Colonic mucosa (tissue), 4 donors: ENCODE measurements around the gene PTPN4. TPM values are rescaled to one million over a fixed set of nuclear protein-coding genes. Genes with fewer than 3 reads are reported as not detected.

Experiments used
- DNase-seq: peaks from one replicate; pipeline ENCODE4 v3.0.0-alpha.2; 2020
- H3K27ac ChIP-seq: fragments of 200-600 bp; one replicate; pipeline ENCODE4 v1.8.0; 2021
- H3K27me3 ChIP-seq: fragments of 200-600 bp; one replicate; pipeline ENCODE4 v1.8.0; 2021
- H3K36me3 ChIP-seq: fragments of 200-600 bp; one replicate; pipeline ENCODE4 v1.8.0; 2021
- H3K4me1 ChIP-seq: fragments of 200-600 bp; one replicate; pipeline ENCODE4 v1.8.0; 2021; ENCODE audit warnings: mild to moderate bottlenecking
- H3K4me3 ChIP-seq: fragments of 200-600 bp; one replicate; pipeline ENCODE4 v1.8.0; 2021
- H3K9ac ChIP-seq, 2 donors: one replicate each; pipeline ENCODE4 v1.7.0; 2013; ENCODE audit warnings: control low read depth in 2 of 2, low read depth in 2 of 2, low read length in 2 of 2
- H3K9me3 ChIP-seq: fragments of 200-600 bp; one replicate; pipeline ENCODE4 v1.8.0; 2021
- intact Hi-C: fragments of 100-400 bp; cut with DNase I; formaldehyde crosslinking; loops from one replicate; pipeline ENCODE4 v1.14.1; 2022
- total RNA-seq, 2 donors: library from RNA; stranded (reverse); fragmentation: NEBNext Ultra II Directional in 1 of 2; extraction: Animal tissue kit (Norgen Biotek cat#: 25700) in 1 of 2; gene quantifications; one replicate each; pipeline ENCODE4 v1.2.1, GENCODE V29; 2021
- TF ChIP-seq, protein P1 (sequence below): fragments of 200-600 bp; IDR thresholded peaks from one replicate; pipeline ENCODE4 v1.8.0; 2022; ENCODE audit warnings: antibody characterized with exemption, mild to moderate bottlenecking
- donor health status: healthy.
- donor health status: DM: no; HTN: no; CAD: no.
- donor health status: DM: no; HTN: no; CAD: no.

The PTPN4 gene, protein sequence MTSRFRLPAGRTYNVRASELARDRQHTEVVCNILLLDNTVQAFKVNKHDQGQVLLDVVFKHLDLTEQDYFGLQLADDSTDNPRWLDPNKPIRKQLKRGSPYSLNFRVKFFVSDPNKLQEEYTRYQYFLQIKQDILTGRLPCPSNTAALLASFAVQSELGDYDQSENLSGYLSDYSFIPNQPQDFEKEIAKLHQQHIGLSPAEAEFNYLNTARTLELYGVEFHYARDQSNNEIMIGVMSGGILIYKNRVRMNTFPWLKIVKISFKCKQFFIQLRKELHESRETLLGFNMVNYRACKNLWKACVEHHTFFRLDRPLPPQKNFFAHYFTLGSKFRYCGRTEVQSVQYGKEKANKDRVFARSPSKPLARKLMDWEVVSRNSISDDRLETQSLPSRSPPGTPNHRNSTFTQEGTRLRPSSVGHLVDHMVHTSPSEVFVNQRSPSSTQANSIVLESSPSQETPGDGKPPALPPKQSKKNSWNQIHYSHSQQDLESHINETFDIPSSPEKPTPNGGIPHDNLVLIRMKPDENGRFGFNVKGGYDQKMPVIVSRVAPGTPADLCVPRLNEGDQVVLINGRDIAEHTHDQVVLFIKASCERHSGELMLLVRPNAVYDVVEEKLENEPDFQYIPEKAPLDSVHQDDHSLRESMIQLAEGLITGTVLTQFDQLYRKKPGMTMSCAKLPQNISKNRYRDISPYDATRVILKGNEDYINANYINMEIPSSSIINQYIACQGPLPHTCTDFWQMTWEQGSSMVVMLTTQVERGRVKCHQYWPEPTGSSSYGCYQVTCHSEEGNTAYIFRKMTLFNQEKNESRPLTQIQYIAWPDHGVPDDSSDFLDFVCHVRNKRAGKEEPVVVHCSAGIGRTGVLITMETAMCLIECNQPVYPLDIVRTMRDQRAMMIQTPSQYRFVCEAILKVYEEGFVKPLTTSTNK
- 10 to 100 TPM; 20.4 to 28.2 TPM for total RNA-seq

DNA sequence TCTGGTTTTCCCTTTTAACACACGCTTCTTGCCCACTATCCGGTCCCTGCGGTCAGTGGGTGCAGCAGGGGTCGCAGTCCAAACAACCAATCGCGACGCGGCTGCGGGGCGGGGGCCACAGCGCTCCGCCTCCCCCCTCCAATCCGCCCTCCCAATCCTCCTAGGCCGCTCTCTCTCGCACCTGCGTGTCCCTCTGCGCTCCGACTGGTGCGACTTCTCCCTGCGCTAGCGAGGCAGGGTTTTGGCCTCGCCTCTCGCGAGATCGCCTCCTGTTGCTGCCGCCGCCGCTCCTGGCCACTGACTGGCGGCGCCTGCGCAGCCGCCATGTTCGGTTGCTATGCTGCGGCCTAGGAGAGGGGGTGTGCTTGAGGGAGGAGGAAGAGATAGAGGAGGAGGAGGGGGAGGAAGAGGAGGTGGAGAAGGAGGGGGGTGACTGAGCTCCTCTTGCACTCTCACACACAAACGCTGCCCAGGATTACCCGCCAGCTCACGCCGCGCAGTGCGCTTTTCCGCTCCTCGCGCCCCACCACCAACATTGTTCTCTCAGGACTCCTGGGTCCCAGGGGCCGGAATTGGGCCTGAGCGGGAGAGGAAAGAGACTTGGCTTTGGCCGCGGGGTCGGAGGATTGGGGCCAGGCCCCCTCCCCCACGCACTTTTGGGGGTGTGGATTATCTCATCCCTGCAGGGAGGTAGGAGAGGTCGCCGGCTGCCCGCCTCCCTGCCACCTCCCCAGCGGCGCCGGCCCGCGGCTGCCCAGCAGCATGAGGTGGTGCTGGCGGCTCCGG lies at the start of gene PTPN4:
Gene PTPN4 (plus strand): TSS at position 472 of the 786 bp plus-strand sequence. CDS start 49,932 bp downstream, outside the sequence.
- peak; percentile 96 for DNase-seq

DNA sequence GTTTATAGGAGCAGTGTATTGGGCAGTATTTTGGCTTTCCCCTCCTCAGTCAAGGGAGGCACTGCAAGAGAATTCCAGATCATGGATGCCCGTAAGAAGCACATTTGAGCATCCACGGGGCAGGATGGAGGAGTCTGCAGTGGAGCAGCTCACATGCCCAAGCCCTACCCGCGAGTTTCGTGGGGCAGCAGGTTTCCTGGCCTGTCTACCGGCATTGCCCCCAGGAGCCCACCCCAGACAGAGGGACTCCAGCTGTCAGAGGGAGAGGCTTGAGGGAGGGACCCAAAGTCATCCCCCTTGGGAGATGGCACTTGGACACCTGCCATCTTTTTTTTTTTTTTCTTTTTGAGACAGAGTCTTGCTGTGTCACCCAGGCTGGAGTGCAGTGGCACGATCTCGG lies 49.4 kb upstream of the PTPN4 start:
- no peaks in the 10 kb centered on the region for H3K4me1 ChIP-seq
- no peak overlapping the region for H3K4me3 ChIP-seq
- H3K27me3 ChIP-seq: no peaks in the 10 kb centered on the region
- H3K9me3 ChIP-seq: no peaks in the 10 kb centered on the region
- H3K27ac ChIP-seq: no peak overlapping the region
- no peak overlapping the region for H3K9ac ChIP-seq
- intact Hi-C loops: no loop called here
- TF ChIP-seq, protein P1, sequence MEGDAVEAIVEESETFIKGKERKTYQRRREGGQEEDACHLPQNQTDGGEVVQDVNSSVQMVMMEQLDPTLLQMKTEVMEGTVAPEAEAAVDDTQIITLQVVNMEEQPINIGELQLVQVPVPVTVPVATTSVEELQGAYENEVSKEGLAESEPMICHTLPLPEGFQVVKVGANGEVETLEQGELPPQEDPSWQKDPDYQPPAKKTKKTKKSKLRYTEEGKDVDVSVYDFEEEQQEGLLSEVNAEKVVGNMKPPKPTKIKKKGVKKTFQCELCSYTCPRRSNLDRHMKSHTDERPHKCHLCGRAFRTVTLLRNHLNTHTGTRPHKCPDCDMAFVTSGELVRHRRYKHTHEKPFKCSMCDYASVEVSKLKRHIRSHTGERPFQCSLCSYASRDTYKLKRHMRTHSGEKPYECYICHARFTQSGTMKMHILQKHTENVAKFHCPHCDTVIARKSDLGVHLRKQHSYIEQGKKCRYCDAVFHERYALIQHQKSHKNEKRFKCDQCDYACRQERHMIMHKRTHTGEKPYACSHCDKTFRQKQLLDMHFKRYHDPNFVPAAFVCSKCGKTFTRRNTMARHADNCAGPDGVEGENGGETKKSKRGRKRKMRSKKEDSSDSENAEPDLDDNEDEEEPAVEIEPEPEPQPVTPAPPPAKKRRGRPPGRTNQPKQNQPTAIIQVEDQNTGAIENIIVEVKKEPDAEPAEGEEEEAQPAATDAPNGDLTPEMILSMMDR: no peak
- no peak for DNase-seq
- H3K36me3 ChIP-seq: no peaks in the 10 kb centered on the region

More for the DNA sequence above, at the start of gene PTPN4:
- TF ChIP-seq, protein P1: no peak
- H3K27ac ChIP-seq: peak within 1 kb of the TSS; percentile 91
- no peaks in the 10 kb centered on the region for H3K27me3 ChIP-seq
- H3K4me1 ChIP-seq: no peaks in the 10 kb centered on the region
- peak within 1 kb of the TSS; percentile 87 to 90 for H3K9ac ChIP-seq
- H3K4me3 ChIP-seq: peak within 1 kb of the TSS; percentile 71
- no peaks in the 10 kb centered on the region for H3K9me3 ChIP-seq
- no peaks in the 10 kb centered on the region for H3K36me3 ChIP-seq
- intact Hi-C loops: no loop called here

DNA sequence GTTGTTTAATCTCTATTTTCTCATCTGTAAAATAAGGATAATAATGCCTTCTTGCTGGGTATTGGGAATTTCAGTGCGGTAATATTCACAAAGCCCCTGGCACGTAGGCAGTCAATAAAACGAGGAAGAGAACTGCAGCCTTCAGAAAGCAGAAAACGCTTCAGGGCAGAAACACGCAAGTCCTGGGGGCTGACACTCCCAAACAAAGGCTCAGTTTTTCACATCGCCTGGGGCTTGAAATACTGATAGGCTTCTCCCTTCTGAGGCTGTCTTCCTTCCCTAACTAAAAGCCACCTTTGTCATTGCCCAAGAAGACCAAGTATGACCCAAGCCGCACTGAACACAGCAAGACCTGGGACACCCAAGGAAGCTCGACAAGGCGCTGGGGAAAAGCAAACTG lies 48.4 kb upstream of the PTPN4 start:
- Histone ChIP-seq H3K4me1 (no peaks in the 10 kb centered on the region), H3K9me3 (no peaks in the 10 kb centered on the region), H3K9ac (no peak overlapping the region), H3K4me3 (no peak overlapping the region), H3K27me3 (no peaks in the 10 kb centered on the region), H3K27ac (no peak overlapping the region), H3K36me3 (no peaks in the 10 kb centered on the region)
- DNase-seq: no peak
- intact Hi-C loops: no loop called here
- TF ChIP-seq, protein P1: no peak

DNA sequence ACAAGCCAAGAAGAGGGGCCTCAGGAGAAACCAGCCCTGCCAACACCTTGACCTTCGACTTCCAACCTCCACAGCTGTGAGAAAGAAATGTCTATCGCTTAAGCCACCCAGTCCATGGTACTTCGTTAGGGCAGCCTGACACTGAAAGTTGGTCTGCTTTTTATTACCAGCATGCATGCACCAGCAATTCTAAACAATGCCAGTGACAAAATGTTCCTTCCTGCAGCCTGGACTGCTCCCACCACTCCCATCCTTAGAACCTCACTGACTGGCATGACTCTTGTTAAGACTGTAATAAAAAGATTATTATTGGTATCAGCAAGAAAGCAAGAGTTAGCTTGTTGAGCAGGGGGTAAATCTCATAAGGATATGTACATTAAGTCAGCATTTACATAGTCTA lies 47.2 kb upstream of the PTPN4 start:
- no peaks in the 10 kb centered on the region for H3K9me3 ChIP-seq
- no peak for DNase-seq
- no peaks in the 10 kb centered on the region for H3K27me3 ChIP-seq
- no peak overlapping the region for H3K9ac ChIP-seq
- intact Hi-C loops: no loop called here
- H3K4me1 ChIP-seq: no peaks in the 10 kb centered on the region
- TF ChIP-seq, protein P1: no peak
- no peak overlapping the region for H3K27ac ChIP-seq
- H3K36me3 ChIP-seq: no peaks in the 10 kb centered on the region
- no peak overlapping the region for H3K4me3 ChIP-seq
